ENCODE results near the gene TGIF1. TPM values are rescaled to one million over a fixed set of nuclear protein-coding genes. Genes with fewer than 3 reads are reported as not detected.
A peak's percentile ranks its signal among the peaks of the same experiment; 100 is the strongest.
"Not testable (repeated sequence)": the region's sequence is repeated elsewhere in the genome, so short reads cannot be mapped to it uniquely, and the experiment has no call there.

Gene TGIF1
- polyA plus RNA-seq (2013, experiment 1 of 2; ENCODE audit: insufficient read length): 63.4 TPM
- polyA plus RNA-seq (2013, experiment 2 of 2; ENCODE audit: insufficient read length): 43.3 TPM

GRCh38 chr18:3450012-3450798, at the start of gene TGIF1:
TGIF1 (plus strand) TSS chr18:3450172; CDS start chr18:3450490, 318 bp downstream.
- DNase-seq: peak; percentile 85

- no peak for DNase-seq
These were observed 49.2 kb upstream of the TGIF1 start for GRCh38 chr18:3400567-3401296.

GRCh38 chr18:3401669-3402620, 48.0 kb upstream of the TGIF1 start:
- no peak for DNase-seq

DNA sequence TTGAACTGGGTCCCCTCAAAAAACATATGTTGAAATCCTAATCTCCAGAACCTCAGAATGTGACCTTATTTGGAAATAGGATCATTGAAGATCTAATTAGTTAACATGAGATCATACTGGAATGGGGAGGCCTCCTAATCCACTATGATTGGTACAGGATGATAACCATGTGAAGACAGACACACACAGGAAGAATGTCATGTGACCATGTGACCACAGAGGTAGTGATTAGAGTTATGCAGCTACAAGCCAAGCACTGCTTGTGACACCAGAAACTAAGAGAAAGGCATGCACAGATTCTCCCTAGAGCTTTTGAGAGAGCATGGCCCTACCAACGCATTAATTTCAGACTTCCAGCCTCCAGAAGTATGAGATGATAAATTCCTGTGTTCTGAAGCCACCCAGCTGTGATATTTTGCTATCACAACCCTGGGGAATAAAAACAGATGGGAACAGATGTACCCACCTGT, 47.0 kb upstream of the TGIF1 start:
- peak; percentile 54 for DNase-seq

- DNase-seq: no peak
These were observed 44.3 kb upstream of the TGIF1 start for GRCh38 chr18:3405713-3406112.

DNA sequence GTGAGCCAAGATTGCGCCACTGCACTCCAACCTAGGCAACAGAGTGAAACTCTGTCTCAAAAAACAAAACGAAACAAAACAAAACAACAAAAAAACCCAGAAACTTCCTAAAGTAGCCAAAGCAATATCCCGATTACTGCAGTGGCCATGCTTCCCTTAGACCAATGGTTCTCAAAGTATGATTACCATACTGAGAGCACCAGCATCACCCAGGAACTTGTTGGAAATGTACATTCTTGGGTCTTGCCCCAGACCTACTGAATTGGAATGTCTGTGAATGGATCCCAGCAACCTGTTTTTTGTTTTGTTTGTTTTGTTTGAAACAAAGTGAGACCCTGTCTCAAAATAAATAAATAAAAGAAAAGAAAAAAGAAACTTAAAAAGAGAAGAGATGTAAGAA, 41.9 kb upstream of the TGIF1 start:
- DNase-seq: no peak

- DNase-seq: no peak
These were observed 40.2 kb upstream of the TGIF1 start for GRCh38 chr18:3409811-3410210.

DNA sequence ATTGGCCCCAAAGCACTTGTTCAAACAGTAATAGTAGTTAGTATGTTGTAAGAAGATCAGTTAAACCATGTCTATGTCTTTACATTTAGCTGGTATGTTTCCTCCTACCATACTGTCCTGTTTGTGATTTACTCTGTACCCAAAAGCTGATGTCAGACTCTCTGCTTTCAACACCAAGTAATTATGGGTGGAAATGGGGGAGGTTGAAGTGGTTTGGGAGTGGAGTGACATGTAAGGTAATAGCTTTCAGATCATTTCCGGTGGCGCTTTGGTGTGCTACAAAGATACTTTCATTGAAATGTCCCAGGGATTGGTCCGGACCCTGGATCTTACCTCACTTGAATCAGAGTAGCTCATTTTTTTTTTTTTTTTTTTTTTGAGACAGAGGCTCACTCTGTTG, 39.7 kb upstream of the TGIF1 start:
- DNase-seq: no peak

DNA sequence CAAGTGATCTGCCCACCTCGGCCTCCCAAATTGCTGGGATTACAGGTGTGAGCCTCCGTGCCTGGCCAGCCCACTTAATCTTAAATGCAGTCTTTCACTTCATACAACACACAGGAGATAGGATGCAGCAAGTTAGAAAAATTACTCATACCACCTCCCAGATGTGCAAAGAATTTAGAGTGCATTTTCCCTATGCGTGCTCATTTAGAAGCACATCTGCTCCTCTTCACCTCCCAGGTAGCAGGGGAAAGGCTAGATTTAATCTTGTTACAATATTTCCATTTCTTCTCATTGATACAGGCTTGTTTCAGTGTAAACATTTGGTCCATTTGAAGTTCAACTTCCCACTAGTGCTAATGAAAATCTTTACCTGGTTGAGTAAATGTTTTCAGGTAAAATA, 39.1 kb upstream of the TGIF1 start:
- not testable (repeated sequence) for DNase-seq

DNA sequence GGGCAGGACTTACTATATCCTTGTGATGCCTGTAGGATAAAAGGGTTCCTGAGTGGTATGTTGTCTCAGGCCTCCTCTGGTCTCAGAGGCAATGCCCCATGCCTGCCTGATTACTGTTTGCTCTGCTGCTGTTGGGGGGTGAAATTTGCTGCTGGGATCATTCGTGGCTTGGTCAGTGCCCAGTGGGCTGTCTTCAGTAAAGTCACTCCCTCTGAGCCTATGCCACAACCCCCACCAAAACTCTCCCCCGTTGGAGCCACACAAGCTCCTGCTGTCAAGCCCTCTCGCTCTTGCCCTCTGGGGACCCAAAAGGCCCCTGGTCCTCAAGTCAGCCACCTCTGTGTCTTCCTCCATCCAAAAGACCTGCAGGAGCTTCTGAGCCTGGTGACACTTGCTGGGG, 38.6 kb upstream of the TGIF1 start:
- no peak for DNase-seq

DNA sequence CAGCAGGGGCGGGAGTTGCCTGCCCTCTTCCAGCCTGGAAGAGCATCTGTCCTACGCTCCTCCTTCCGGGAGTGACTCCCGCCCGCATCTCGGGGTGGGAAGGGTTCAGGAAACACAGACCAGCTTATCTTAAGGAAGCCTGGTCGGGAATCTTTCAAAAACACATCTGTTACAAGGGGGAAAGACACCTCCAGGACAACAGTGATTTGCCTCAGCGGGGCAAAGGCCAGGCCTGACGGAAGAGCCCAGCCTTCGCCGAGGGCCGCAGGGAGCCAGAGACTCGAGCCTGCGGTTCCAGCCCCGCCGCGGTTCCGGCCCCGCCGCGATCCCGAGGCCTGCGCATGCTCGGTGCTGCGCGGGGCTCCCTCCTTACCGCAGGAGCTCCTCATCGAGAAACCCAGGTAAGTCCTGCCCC, 38.1 kb upstream of the TGIF1 start:
- no peak for DNase-seq

- DNase-seq: not testable (repeated sequence)
These were observed 37.4 kb upstream of the TGIF1 start for GRCh38 chr18:3412528-3412927.

DNA sequence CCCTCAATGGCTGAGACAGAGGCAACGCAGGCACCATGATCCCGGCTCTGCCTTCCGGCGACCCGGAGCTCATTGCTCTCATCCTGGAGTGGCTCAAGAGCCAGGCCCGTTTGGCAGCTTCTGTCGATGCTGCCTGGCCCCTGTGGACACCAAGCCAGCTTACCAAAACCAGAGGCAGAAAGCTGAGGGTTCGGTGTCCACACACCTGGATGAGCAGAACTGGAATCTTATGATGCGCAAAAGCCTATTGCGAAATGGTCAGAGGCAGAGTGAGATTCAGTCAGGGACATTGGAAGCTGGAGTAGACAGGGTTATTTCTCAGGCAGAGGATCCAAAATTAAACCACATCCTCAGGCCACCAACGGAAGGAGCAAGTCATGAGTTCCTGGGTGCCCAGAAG, 34.9 kb upstream of the TGIF1 start:
- DNase-seq: no peak

DNA sequence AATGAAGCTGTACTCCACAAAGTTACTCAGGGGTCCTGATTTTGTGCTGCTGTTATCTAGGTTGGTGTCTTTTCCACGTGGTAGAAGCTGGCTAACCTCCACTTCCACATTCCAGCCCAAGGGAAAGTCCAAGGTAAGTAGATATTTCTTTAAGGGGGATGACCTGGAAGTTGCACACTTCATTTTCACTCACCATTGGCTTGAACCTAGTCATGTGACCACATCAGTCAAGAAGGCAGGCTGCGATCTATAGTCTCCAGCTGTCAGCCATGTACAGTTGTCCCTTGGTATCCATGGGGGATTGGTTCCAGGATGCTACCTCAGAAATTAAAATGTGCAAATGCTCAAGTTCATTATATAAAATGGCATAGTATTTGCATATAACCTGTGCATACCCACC, 31.9 kb upstream of the TGIF1 start:
- DNase-seq: no peak

DNA sequence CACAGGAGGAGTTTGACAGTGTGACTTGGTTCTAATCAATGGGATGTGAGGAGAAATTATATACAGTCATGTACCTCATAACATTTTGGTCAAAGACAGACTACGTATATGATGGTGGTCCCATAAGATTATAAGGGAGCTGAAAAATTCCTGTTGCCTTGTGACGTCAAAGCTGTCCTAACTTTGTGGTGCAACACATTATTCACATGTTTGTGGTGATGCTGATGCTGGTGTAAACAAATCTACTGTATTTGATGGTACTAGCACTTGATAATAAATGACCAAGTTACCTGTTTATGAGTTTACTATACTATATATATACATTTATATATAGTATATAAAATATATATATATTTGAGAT, 29.1 kb upstream of the TGIF1 start:
- no peak for DNase-seq

GRCh38 chr18:3422905-3423304, 27.1 kb upstream of the TGIF1 start:
- DNase-seq: no peak

DNA sequence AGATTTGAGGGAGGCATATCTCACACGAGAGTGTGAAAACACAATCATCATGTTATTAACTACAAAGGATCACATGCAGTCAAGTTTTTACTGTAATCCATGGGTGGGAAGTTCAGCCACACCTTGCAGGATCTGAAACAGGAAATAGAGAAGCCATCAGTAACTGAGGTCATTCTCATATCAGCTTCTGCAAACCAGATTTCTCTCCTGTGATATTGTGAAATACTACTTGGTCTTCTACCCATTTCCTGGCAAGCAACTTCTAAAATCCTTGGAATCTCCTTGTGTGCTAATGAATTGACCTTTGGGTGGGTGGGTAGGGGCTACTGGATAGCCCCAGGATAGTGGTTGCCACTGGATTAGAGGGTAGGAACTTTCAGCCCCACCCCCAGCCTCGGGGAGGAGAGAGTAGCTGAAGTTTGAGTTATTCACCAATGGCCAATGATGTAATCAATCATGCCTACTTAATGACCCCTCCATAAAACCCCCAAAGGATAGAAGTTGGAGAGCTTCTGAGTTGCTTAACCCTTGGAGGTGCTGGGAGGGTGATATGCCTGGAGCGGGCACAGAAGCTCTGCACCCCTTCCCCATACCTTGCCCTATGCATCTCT, 25.6 kb upstream of the TGIF1 start:
- no peak for DNase-seq

- DNase-seq: no peak
These were observed 24.9 kb upstream of the TGIF1 start for GRCh38 chr18:3425030-3425429.

DNA sequence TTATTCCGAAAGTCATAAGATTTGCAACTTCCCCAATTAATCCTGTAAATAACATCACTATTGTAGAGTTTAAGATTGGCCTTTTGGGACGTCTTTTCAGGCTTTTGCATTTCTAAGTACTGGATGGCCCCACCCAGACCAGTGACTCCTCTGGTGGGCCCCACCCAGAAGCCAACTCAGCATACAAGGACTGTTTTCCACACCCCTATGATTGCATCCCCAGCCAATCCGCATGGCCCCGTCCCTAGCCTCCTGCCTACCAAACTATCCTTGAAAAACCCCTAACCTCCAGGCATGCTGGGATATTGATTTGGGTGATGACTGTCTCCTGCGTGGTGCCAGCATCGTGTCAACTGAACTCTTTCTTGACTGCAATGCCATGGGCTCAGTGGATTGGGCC, 24.5 kb upstream of the TGIF1 start:
- no peak for DNase-seq

DNA sequence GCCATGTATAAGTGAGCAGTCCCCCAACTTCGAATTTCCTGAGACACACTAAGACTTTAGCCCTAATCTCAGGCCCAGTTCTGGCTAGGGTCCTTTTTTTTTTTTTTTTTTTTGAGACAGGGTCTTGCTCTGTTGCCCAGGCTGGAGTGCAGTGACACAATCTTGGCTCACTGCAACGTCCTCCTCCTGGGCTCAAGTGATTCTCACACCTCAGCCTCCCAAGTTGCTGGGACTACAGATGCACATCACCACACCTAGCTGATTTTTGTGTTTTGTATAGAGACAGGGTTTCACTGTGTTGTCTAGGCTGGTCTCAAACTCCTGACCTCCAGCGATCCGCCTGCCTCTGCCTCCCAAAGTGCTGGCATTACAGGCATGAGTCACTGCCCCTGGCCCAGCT, 23.9 kb upstream of the TGIF1 start:
- DNase-seq: no peak

GRCh38 chr18:3427944-3428343, 22.0 kb upstream of the TGIF1 start:
- DNase-seq: no peak

DNA sequence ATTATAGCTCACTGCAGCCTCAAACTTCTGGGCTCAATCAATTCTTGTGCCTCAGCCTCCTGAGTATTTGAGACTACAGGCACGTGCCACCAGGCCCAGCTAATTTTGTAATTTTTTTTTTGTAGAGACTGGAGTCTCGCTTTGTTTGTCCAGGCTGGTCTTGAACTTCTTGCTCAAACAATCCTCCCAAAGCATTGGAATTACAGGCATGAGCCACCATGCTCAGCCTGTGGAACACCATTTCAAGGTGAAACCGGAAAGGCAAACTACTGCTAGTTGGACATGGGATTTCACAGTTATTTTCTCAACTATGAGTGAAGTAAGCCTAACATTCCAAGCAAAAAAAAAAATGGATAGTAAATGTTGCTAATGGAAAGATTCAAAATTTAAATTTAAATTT, 20.9 kb upstream of the TGIF1 start:
- no peak for DNase-seq

All from fibroblast of skin of back (primary cell).